Cardiac muscle cell (in vitro differentiated cells and primary cell): Measurements from ENCODE around the gene KCNT2. TPM values are rescaled to one million over a fixed set of nuclear protein-coding genes. Genes with fewer than 3 reads are reported as not detected.
A peak's percentile ranks its signal among the peaks of the same experiment; 100 is the strongest.

Source experiments
- DNase-seq, 2 donors: peaks; one replicate each; pipeline versions ENCODE4 v3.0.0 to v3.0.0-alpha.2; 2010 to 2017; ENCODE audit warnings: low read depth in 1 of 2, low spot score in 1 of 2
- H3K27ac ChIP-seq: fragments of 200-600 bp; sonication (generic); 2 replicates; pipeline ENCODE4 v1.5.1; 2016
- H3K27me3 ChIP-seq: fragments of 200-600 bp; sonication (generic); 2 replicates; pipeline ENCODE4 v1.6.0; 2016; ENCODE audit warnings: control low read depth
- H3K36me3 ChIP-seq: fragments of 200-600 bp; sonication (generic); 2 replicates; pipeline ENCODE4 v1.5.1; 2016; ENCODE audit warnings: control low read depth
- H3K4me1 ChIP-seq: fragments of 200-600 bp; sonication (generic); 2 replicates; pipeline ENCODE4 v1.8.1; 2017; ENCODE audit warnings: low read depth, mild to moderate bottlenecking, mixed run types
- H3K4me3 ChIP-seq: fragments of 200-600 bp; sonication (generic); 2 replicates; pipeline ENCODE4 v1.5.1; 2016; ENCODE audit warnings: mild to moderate bottlenecking
- H3K9me3 ChIP-seq: fragments of 200-600 bp; sonication (generic); 2 replicates; pipeline ENCODE4 v1.5.1; 2017; ENCODE audit warnings: low read depth, mild to moderate bottlenecking, control low read depth
- CTCF ChIP-seq: IDR thresholded peaks from 2 replicates; pipeline ENCODE4 v1.5.1; 2012; ENCODE audit warnings: low read depth, mild to moderate bottlenecking, low read length
- polyA plus RNA-seq: library from polyadenylated mRNA; unstranded; fragments of >200 nt; fragmentation: Nextera tagmentation; extraction: Ambion mirVana; gene quantifications from 2 replicates; pipeline ENCODE4 v1.2.1, GENCODE V29; 2016
- total RNA-seq: library from RNA; depleted of rRNA; stranded (reverse); fragments of >200 nt; gene quantifications from 2 replicates; pipeline ENCODE4 v1.2.3, GENCODE V29; 2016

Gene KCNT2
- total and polyA plus RNA-seq, 2 experiments from 2014 or later = 2.0 to 5.0 TPM

- TF ChIP-seq CTCF = no peak
- Histone ChIP-seq H3K9me3 (no peaks in the 10 kb centered on the region), H3K27ac (no peak overlapping the region), H3K4me1 (no peaks in the 10 kb centered on the region), H3K4me3 (no peak overlapping the region), H3K27me3 (no peaks in the 10 kb centered on the region), H3K36me3 (no peaks in the 10 kb centered on the region)
- peak in 1 of 2 donors; percentile 97 for DNase-seq
These were observed 427.2 kb downstream of the KCNT2 start for GRCh38 chr1:196180847-196181593.

- H3K4me1 ChIP-seq = no peaks in the 10 kb centered on the region
- no peak overlapping the region for H3K27ac ChIP-seq
- no peak for TF ChIP-seq CTCF
- peak in 1 of 2 donors; percentile 11 for DNase-seq
- H3K9me3 ChIP-seq = no peaks in the 10 kb centered on the region
- no peak overlapping the region for H3K4me3 ChIP-seq
- no peaks in the 10 kb centered on the region for H3K36me3 ChIP-seq
- no peaks in the 10 kb centered on the region for H3K27me3 ChIP-seq
These were observed 430.1 kb downstream of the KCNT2 start for GRCh38 chr1:196178083-196178635.

Other genes with a start within 250 kb of the KCNT2 start
- 0.09 and 0.18 TPM in 2 replicates for gene CFH, start 43.6 kb upstream of the KCNT2 start, total RNA-seq
- gene CFH, start 43.6 kb upstream of the KCNT2 start, polyA plus RNA-seq = 0.09 TPM in 1 of 2 replicates, not detected in the other
- gene CFHR3, start 166.4 kb upstream of the KCNT2 start, total RNA-seq = 0.07 and 0.39 TPM in 2 replicates
- gene CFHR3, start 166.4 kb upstream of the KCNT2 start, polyA plus RNA-seq = not detected in 2 replicates
- 0.25 TPM in 1 of 2 replicates, not detected in the other for gene CFHR1, start 211.3 kb upstream of the KCNT2 start, total RNA-seq
- not detected in 2 replicates for gene CFHR1, start 211.3 kb upstream of the KCNT2 start, polyA plus RNA-seq